SK-N-SH treated with all-trans-retinoic acid at 6 μM for 48 hours (cell line): ENCODE results near the gene TRIM25.

Source experiments
- ATAC-seq: fragments of 200-7000 bp; cut with Tn5 transposase; 3 replicates; pipeline ENCODE4 v1.9.1; 2020; ENCODE audit warnings: mild to moderate bottlenecking, moderate library complexity
- BACH2 ChIP-seq: fragments of 250-450 bp; sonication (Bioruptor Pico); IDR thresholded peaks from 2 replicates; pipeline ENCODE4 v1.9.0; 2021; ENCODE audit warnings: mild to moderate bottlenecking, borderline replicate concordance
- CSRNP3 ChIP-seq: fragments of 250-450 bp; sonication (Bioruptor Pico); IDR thresholded peaks from 2 replicates; pipeline ENCODE4 v1.5.1; 2021; ENCODE audit warnings: mild to moderate bottlenecking, moderate library complexity
- ISL1 ChIP-seq: fragments of 250-450 bp; sonication (Bioruptor Pico); IDR thresholded peaks from 2 replicates; pipeline ENCODE4 v2.1.2; 2022; ENCODE audit warnings: mild to moderate bottlenecking, moderate library complexity
- POU6F1 ChIP-seq: fragments of 250-450 bp; sonication (Bioruptor Pico); IDR thresholded peaks from 2 replicates; pipeline ENCODE4 v1.8.0; 2021; ENCODE audit warnings: low read depth, mild to moderate bottlenecking, moderate library complexity, borderline replicate concordance
- PPARA ChIP-seq: fragments of 250-450 bp; sonication (Bioruptor Pico); IDR thresholded peaks from 2 replicates; pipeline ENCODE4 v1.5.0; 2020; ENCODE audit warnings: mild to moderate bottlenecking, borderline replicate concordance
- SNAI2 ChIP-seq: fragments of 250-450 bp; sonication (Bioruptor Pico); IDR thresholded peaks from 2 replicates; pipeline ENCODE4 v1.5.0; 2020; ENCODE audit warnings: mild to moderate bottlenecking, moderate library complexity
- TCF4 ChIP-seq: fragments of 250-450 bp; sonication (Bioruptor Pico); IDR thresholded peaks from 2 replicates; pipeline ENCODE4 v1.8.0; 2021; ENCODE audit warnings: mild to moderate bottlenecking, moderate library complexity, borderline replicate concordance
- TOX ChIP-seq: fragments of 250-450 bp; sonication (Bioruptor Pico); IDR thresholded peaks from 2 replicates; pipeline ENCODE4 v1.8.0; 2021; ENCODE audit warnings: mild to moderate bottlenecking, moderate library complexity, borderline replicate concordance
- TSHZ2 ChIP-seq: fragments of 250-450 bp; sonication (Bioruptor Pico); IDR thresholded peaks from 2 replicates; pipeline ENCODE4 v1.5.0; 2020; ENCODE audit warnings: mild to moderate bottlenecking, moderate library complexity
- ZC3H10 ChIP-seq: fragments of 250-450 bp; sonication (Bioruptor Pico); IDR thresholded peaks from 2 replicates; pipeline ENCODE4 v1.5.1; 2021; ENCODE audit warnings: mild to moderate bottlenecking, moderate library complexity

Gene TRIM25

DNA sequence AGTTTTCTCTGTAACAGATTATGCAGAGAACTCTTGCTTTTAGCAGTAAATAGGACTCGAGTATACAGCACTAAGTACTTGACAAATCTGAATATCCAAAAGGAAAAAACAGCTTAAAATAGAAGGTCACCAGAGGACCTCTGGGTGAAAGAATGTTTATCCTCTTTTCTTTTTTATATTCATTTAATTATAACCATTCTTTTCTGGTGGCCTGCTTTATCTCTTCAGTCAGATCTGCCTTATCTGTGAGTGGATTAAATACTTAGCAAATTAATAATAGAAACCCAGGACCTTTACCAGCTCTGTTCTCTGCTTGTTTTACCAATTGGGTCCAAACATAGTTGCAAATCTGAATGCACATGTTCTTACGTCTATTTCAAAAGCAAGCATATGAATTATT, 71.3 kb downstream of the TRIM25 start:
- ATAC-seq, result peak; percentile 81
- TF ChIP-seq TCF4 (CRISPR knock-in tag) (peak; percentile 85), TOX (CRISPR knock-in tag) (no peak), BACH2 (CRISPR knock-in tag) (no peak), TSHZ2 (no peak), SNAI2 (peak; percentile 62; the same call in 1 of the 2 replicates), ISL1 (peak; percentile 85), ZC3H10 (CRISPR knock-in tag) (0 out of 2 replicates have a peak, but pooled peaks have one; percentile 42), POU6F1 (peak; percentile 39; the same call in 1 of the 2 replicates)

DNA sequence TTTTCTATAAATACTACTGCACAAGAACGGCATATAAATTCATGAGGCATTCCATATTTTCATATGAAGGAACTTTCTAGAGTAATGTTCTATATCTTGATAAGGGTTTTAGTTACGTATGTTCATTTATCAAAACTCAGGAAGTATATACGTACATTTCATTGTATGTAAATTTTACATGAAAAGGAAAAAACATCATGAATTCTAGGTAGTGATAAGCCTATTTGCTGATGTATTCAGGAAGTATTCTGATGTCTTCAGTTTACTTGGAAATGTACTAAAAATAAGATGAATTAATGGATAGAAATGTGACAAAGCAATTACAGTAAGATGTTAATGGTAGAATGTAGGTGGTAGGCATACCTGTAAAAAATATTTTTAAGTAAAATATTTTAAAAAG, 75.2 kb downstream of the TRIM25 start:
- TF ChIP-seq PPARA (no peak), CSRNP3 (CRISPR knock-in tag) (no peak), ZC3H10 (CRISPR knock-in tag) (no peak)
- no peak for ATAC-seq
